Psoas muscle (tissue), 8 donors: ENCODE data around the gene PTPN1. TPM values are rescaled to one million over a fixed set of nuclear protein-coding genes. Genes with fewer than 3 reads are reported as not detected.

ENCODE experiments used
- ATAC-seq, 4 donors: fragments of 200-7000 bp; cut with Tn5 transposase; one replicate each; pipeline ENCODE4 v1.9.1; 2020; ENCODE audit warnings: moderate library complexity in 3 of 4, mild to moderate bottlenecking in 2 of 4
- DNase-seq, 2 donors: peaks; one replicate each; pipeline ENCODE4 v3.0.0-alpha.2; 2020
- H3K27ac ChIP-seq: fragments of 200-600 bp; one replicate; pipeline ENCODE4 v1.8.0; 2022
- H3K27me3 ChIP-seq, 3 donors: fragments of 200-600 bp in 1 of 3; one replicate each; pipeline versions ENCODE4 v1.6.1 to v1.8.0; 2013 to 2022; ENCODE audit warnings: low read length in 2 of 3, mild to moderate bottlenecking in 2 of 3, moderate library complexity in 1 of 3; ENCODE audit not compliant: insufficient read depth in 3 of 3
- H3K36me3 ChIP-seq, 2 donors: fragments of 200-600 bp in 1 of 2; one replicate each; pipeline versions ENCODE4 v1.6.1 to v1.8.0; 2013 to 2022; ENCODE audit warnings: low read depth in 1 of 2, mild to moderate bottlenecking in 1 of 2, moderate library complexity in 1 of 2; ENCODE audit not compliant: insufficient read depth in 1 of 2
- H3K4me1 ChIP-seq: fragments of 200-600 bp; one replicate; pipeline ENCODE4 v1.8.0; 2022
- H3K4me3 ChIP-seq: fragments of 200-600 bp; one replicate; pipeline ENCODE4 v1.8.0; 2022; ENCODE audit warnings: mild to moderate bottlenecking
- H3K9me3 ChIP-seq: fragments of 200-600 bp; one replicate; pipeline ENCODE4 v1.8.0; 2022
- CTCF ChIP-seq: fragments of 200-600 bp; IDR thresholded peaks from one replicate; pipeline ENCODE4 v1.8.0; 2022; ENCODE audit warnings: antibody characterized with exemption
- WGBS, 3 donors: extraction: QIAGEN DNeasy Blood & Tissue Kit; methylation state at CpG; one replicate each; pipeline versions ENCODE4 v1.1.6 to v1.1.7; 2013; 5-methylcytosine and 5-hydroxymethylcytosine counted together
- intact Hi-C, 2 donors: fragments of 100-400 bp; cut with DNase I; formaldehyde crosslinking; loops; one replicate each; pipeline versions ENCODE4 v1.11.0 to v1.14.2; 2022
- polyA plus RNA-seq, 3 donors: library from polyadenylated mRNA; stranded (reverse); fragments of 200-250 nt; gene quantifications; one replicate each; pipeline ENCODE4 v1.2.3, GENCODE V29; 2013
- total RNA-seq, 4 donors: library from RNA; stranded (reverse); fragmentation: NEBNext Ultra II Directional in 2 of 4; extraction: Animal tissue kit (Norgen Biotek cat#: 25700) in 2 of 4; gene quantifications; one replicate each; pipeline versions ENCODE4 v1.2.1 to v1.2.4, GENCODE V29; 2021 to 2023
- donor health status: healthy with polysubstance abuse.
- donor health status: DM: no; HTN: no; CAD: no; lungs with moderate emphysema.
- donor health status: Bipolar disorder and iron deficiency.
- donor health status: healthy.
- donor health status: DM: yes; HTN: yes; CAD: no.
- donor health status: DM: no; HTN: no; CAD: no.
- donor health status: DM: no; HTN: no; CAD: no.
- donor health status: DM: yes; HTN: yes; CAD: no.

PTPN1 gene
- total and polyA plus RNA-seq, 7 donors = 28.7 to 112 (median 46.1) TPM

- intact Hi-C loops = no loop called here
- H3K9me3 ChIP-seq = no peaks in the 10 kb centered on the region
- H3K4me3 ChIP-seq = peak overlapping the region; percentile 99
- WGBS, 3 donors = 94 to 98% (median 95%) methylated on average over 2 of the region's 2 CpGs
- TF ChIP-seq CTCF = no peak
- peak overlapping the region; percentile 77 for H3K27ac ChIP-seq
- no peaks in the 10 kb centered on the region for H3K27me3 ChIP-seq
- DNase-seq (no peak), ATAC-seq (no peak)
- H3K36me3 ChIP-seq = peaks cover 0 to 3% of the 10 kb centered on the region in 2 donors
- H3K4me1 ChIP-seq = peaks cover 80% of the 10 kb centered on the region
Measured at GRCh38 chr20:50514035-50514337, 3.8 kb downstream of the PTPN1 start.

- H3K4me1 ChIP-seq = peaks cover 83% of the 10 kb centered on the region
- no peak for DNase-seq
Measured at GRCh38 chr20:50514750-50515149, 4.6 kb downstream of the PTPN1 start.

GRCh38 chr20:50515471-50516106, 5.4 kb downstream of the PTPN1 start:
- Histone ChIP-seq H3K27ac (peak overlapping the region; percentile 77), H3K4me3 (no peak overlapping the region), H3K36me3 (peaks cover 0 to 3% of the 10 kb centered on the region in 2 donors), H3K4me1 (peaks cover 90% of the 10 kb centered on the region), H3K9me3 (no peaks in the 10 kb centered on the region), H3K27me3 (no peaks in the 10 kb centered on the region)
- 39 to 48% (median 41%) methylated on average over 1 of the region's 1 CpG for WGBS, 3 donors
- no peak for DNase-seq
- no peak for TF ChIP-seq CTCF
- no peak for ATAC-seq
- intact Hi-C loops = loop anchor here in 1 of 2 donors (5.0 kb wide), 1 partner anchor 52 kb away; no protein-coding TSS in a partner anchor

More at GRCh38 chr20:50514750-50515149, 4.6 kb downstream of the PTPN1 start:
- Histone ChIP-seq H3K36me3 (peaks cover 0 to 3% of the 10 kb centered on the region in 2 donors), H3K27me3 (no peaks in the 10 kb centered on the region), H3K27ac (peak overlapping the region; percentile 77), H3K4me3 (no peak overlapping the region), H3K9me3 (no peaks in the 10 kb centered on the region)
- TF ChIP-seq CTCF = no peak
- ATAC-seq = peak in 3 of 4 donors; percentile 27 to 48 (median 39)
- 24 to 53% (median 34%) methylated on average over 3 of the region's 3 CpGs for WGBS, 3 donors
- intact Hi-C loops = loop anchor here in 1 of 2 donors (5.0 kb wide), 1 partner anchor 53 kb away; no protein-coding TSS in a partner anchor

- DNase-seq (no peak), ATAC-seq (no peak)
- peak overlapping the region; percentile 77 for H3K27ac ChIP-seq
- H3K4me3 ChIP-seq = no peak overlapping the region
- peaks cover 0 to 5% of the 10 kb centered on the region in 2 donors for H3K36me3 ChIP-seq
- no peaks in the 10 kb centered on the region for H3K9me3 ChIP-seq
- intact Hi-C loops = loop anchor here in 1 of 2 donors (5.0 kb wide), 1 partner anchor 51 kb away; no protein-coding TSS in a partner anchor
- no peak for TF ChIP-seq CTCF
- H3K27me3 ChIP-seq = no peaks in the 10 kb centered on the region
- WGBS, 3 donors = 62 to 78% (median 70%) methylated on average over 5 of the region's 5 CpGs
- peaks cover 96% of the 10 kb centered on the region for H3K4me1 ChIP-seq
Measured at GRCh38 chr20:50516180-50516934, 6.2 kb downstream of the PTPN1 start.
